ENCODE data around the gene DNMT3A.

DNMT3A gene

DNA sequence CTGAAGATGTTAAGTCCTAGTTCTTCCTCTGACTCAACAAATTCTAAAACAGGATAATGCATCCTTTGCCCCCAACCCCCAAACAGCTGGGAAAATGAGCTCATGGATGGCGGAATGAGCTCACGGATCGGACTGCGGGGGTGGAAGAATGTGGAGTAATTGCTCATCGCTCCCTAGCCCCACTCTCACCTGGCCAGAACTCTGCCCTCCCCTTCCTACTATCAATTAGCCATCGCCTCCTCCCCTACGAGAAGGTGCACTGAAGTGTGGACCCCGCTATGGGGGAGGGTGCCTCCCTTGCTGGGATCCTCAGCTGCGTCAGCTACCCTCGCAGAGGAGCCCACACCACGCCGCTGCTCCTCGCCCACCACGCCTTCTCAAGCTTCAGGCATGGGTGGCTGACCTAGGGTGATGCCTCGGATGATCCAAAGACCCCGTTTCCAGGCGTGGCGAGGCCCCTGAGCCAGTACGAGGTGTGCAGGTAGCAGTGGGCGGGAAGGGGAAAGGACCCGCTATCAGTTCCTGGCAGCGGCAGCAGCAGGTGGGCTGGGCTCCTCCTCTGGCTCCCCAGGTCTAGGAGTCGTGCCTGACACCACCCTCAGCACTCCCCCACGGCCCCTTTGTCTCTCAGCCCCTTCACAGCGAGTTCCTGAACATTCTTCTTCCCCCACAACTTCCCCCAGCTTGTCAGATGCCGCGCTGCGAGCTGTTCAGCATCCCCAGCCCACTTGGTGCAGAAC lies 91.2 kb downstream of the DNMT3A start:
- DNase-seq, result peak in 7 of 10 donors; percentile 33 to 91 (median 59)
- intact Hi-C loops (cut with DNase I), result no loop called here

DNA sequence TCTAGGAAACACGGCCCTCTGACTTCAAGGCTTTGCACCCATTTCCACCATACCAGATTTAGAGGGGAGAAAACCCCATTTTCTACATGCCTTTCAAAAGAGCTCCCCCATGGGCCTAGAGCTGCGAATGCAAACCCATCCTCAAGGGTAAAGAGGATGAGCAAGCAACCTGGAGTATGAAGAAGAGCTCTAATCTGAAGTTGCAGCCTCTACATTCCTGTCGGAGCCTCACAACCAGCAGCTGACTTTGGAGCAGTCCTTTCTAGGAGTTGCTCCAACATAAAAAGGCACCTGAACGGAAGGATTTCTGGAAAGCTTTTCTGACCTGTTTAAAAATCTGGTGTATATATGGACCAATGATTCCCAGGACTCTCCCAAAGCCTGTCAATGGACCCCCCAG lies 91.9 kb downstream of the DNMT3A start:
- peak in 2 of 10 donors; percentile 2 to 62 for DNase-seq
- intact Hi-C loops (cut with DNase I), result no loop called here

DNA sequence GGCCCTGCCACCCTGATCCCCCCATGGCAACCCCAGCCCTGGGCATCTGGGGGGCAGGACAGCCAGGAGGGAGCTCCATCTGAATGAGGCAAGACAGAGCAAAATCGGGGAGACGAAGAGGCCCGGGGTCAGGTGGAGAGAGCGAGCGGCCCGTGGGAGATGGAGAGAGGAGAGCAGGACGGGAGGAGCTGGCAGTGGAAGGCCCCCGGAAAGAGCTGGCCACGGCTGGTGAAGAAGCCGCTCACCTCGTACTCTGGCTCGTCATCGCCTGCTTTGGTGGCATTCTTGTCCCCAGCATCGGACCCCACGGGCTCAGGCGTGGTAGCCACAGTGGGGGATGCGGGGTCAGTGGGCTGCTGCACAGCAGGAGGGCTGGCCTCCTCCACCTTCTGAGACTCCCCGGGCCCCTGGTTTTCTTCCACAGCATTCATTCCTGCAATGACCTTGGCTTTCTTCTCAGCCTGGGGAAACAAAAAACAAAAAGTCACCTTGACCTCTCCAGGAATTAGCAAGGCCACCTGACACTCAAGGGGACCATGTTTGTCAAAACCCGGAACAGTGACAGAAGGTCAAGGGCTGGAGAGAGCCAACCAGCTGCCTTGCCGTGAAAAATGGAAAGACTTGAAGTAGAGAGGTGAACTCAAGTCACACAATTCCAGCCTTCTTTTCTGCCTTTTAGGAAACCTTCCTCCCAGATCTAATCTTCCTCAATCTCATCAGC lies 93.8 kb downstream of the DNMT3A start:
- peak in 3 of 10 donors; percentile 44 to 69 (median 55) for DNase-seq
- intact Hi-C loops (cut with DNase I), result no loop called here

DNA sequence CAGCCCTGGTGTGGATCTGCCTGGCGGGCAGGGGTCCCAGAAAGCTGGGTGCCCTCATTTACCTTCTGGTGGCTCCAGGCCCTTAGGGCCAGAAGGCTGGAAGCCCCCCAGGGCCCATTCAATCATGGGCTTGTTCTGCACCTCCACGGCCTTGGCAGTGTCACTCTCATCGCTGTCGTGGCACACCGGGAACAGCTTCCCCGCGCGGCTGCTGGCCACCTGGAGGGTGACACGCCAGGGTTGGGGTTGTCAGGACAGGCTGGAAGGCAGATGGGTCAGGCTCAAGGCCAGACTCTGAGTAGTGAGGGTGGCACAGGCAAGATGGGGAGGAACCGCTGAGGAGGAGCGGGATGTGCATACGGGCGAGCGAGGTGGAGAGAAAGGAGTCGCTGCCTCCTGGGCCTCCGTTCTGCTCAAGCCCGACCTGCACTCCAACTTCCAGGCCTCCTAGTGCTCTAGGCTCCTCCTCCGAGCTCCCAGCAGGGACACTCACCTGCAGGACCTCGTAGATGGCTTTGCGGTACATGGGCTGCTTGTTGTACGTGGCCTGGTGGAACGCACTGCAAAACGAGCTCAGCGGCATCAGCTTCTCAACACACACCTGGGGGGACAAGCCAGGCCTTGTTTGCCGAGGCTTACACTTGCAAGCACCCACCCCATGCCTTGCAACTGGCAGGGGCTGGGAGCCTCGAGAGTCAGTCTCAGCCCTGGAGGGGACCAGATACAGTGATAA lies 95.0 kb downstream of the DNMT3A start:
- peak in 3 of 10 donors; percentile 65 to 77 (median 72) for DNase-seq
- intact Hi-C loops (cut with DNase I), result no loop called here

DNA sequence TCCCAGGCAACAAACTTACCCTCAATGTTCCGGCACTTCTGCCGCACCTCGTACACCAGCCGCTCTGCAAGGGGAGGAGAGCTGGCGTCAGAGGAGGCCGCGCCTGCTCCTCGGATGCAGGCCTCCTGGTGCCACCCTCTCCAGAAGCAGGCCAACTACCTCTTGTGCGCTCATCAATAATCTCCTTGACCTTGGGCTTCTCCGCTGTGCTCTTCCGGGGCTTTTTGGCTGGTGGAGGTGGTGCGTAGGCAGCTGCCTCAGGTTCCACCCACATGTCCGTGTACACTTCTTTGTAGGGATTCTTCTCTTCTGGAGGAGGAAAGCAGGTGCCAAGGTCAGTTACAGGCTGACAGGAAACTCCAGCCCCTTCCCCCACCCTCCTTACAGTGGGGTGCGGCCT lies 95.7 kb downstream of the DNMT3A start:
- DNase-seq, result peak in 3 of 10 donors; percentile 33 to 51 (median 49)
- intact Hi-C loops (cut with DNase I), result no loop called here

DNA sequence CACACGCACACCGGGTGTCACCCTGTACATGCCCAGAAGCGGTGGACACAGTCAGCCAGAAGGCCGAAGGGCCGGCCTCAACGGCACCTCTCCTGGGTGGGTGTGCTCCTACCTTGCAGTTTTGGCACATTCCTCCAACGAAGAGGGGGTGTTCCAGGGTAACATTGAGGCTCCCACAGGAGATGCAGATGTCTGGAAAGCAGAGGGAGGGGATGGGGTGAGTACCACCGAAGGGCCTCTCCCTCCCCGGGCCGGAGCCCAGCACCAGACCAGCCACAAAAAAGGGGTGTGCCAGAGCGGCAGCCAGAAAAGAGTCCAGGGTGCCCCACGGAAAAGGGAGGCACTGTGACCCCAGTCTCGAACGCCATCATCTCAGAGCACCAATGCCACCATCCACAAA lies 96.6 kb downstream of the DNMT3A start:
- peak in 3 of 10 donors; percentile 46 to 60 (median 59) for DNase-seq
- intact Hi-C loops (cut with DNase I), result no loop called here

DNA sequence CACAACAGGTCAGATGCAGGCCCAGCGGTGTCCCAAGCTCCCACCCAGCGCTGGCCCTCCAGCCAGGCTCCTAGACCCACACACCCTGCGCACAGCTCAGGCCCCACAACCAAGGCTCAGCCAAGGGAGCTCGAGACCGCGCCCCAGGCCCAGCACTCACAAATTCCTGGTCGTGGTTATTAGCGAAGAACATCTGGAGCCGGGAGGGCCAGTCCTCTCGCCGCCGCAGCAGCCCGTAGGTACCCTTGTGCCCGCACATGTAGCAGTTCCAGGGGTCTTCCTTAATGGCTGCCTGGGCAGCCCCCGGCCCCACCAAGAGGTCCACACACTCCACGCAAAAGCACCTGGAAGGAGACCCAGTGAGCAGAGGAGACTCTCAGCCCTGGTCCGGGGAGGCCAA lies 97.7 kb downstream of the DNMT3A start:
- intact Hi-C loops (cut with DNase I), result no loop called here
- DNase-seq, result peak in 3 of 10 donors; percentile 43 to 75 (median 72)

DNA sequence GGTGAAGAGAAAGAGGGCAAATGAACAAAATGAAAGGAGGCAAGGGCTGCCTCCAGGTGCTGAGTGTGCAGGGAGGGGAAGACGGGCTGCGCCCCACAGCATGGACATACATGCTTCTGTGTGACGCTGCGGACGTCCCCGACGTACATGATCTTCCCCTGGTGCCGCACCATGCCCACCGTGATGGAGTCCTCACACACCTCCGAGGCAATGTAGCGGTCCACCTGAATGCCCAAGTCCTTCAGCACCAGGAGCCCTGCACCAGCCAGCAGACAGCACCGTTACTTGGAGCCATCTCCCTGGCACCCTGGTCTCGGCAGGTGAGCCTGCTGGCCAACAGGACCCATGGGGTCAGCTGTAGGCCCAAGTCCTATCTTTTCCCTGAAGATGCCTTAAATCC lies 100.3 kb downstream of the DNMT3A start:
- DNase-seq, result peak in 3 of 10 donors; percentile 55 to 72 (median 59)
- intact Hi-C loops (cut with DNase I), result no loop called here

DNA sequence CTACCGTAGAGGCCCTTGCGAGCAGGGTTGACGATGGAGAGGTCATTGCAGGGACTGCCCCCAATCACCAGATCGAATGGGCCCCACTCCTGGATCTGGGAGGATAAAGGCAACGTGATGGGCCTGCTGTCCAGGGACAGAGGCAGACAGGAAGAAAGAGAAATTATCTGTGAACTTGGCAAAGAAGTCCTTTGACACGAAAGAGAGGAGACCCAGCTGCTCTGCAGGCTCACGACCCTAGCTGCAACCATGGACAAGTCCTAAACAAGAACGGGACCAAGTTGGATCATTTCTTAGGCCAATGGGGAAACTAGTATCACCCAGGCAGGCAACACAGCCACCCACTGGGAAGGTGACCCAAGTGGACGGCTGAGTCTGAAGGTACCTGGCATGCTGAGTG lies 101.1 kb downstream of the DNMT3A start:
- intact Hi-C loops (cut with DNase I), result no loop called here
- peak in 1 of 10 donors; percentile 33 for DNase-seq

DNA sequence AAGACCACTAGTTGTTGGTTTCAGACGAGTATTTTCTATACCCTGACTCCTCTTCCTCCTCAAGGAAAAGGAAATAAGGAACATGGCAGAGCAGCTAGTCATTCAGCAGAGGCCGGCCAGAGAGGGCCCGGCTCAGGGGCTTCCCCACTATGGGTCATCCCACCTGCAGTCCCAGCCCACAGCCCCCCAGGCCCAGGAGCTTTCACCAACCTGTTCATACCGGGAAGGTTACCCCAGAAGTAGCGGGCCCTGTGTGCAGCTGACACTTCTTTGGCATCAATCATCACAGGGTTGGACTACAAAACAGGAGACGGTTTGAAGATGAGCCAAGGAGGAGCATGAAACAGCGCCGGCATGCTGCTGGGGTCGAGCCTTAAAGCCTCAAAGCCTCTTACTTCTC lies 102.8 kb downstream of the DNMT3A start:
- intact Hi-C loops (cut with DNase I), result no loop called here
- peak in 2 of 10 donors; percentile 40 to 51 for DNase-seq

DNA sequence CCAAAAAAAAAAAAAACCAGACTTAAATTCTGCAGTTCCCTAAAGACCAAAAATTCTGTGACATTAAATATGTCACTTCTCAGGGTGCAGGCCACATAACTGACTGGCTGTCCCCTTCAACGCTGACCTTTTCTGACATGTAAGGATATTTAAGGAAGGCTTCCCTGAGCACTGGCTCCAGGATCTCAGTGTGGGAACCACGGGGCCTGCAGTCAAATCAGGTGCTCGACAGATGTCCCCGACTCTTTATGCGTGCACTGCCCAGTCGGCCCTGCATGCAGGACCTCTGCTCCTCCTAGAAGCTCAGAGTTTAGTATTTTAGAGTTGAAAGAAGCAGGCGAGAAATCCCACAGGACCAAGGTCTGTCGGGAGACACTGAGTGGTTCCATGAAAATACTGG lies 104.0 kb downstream of the DNMT3A start:
- intact Hi-C loops (cut with DNase I), result no loop called here
- peak in 2 of 10 donors; percentile 13 to 58 for DNase-seq

DNA sequence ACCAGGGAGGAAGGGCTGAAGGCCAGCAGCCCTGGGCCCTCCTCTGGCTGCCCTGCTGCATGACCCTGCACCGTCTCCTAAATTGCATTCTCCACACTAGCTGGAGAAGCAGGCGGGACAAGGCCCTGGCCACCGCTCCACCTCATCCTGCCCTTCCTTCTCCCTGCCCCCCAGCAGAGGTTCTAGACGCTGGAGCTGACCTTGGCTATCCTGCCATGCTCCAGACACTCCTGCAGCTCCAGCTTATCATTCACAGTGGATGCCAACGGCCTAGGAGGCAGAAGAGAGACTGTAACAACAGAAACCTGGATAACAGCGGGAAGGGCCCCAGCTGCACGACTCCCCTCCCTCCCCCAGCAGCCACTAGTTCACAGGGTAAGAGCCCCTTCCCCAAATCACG lies 105.0 kb downstream of the DNMT3A start:
- intact Hi-C loops (cut with DNase I), result no loop called here
- peak in 1 of 10 donors; percentile 39 for DNase-seq

DNA sequence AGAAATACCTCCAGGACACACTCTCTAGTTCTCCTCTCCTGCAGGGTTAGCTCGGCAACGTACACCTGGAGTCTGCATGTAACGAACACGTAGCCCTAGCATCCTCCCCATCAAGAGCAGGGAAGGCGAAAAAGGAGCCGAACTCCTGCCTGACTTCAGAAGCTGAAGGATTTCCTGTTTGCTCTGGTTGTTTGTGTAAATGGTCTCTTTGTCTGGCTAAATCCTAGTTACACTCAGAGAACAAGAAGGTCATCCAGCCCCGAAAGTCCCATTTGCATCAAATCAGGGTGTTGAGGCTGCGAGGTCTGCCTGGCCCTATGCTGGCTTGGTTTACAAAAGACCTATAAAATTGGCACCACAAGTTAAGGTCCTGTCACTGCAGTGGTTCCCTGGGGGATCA lies 107.0 kb downstream of the DNMT3A start:
- peak in 2 of 10 donors; percentile 41 to 64 for DNase-seq
- intact Hi-C loops (cut with DNase I), result no loop called here

DNA sequence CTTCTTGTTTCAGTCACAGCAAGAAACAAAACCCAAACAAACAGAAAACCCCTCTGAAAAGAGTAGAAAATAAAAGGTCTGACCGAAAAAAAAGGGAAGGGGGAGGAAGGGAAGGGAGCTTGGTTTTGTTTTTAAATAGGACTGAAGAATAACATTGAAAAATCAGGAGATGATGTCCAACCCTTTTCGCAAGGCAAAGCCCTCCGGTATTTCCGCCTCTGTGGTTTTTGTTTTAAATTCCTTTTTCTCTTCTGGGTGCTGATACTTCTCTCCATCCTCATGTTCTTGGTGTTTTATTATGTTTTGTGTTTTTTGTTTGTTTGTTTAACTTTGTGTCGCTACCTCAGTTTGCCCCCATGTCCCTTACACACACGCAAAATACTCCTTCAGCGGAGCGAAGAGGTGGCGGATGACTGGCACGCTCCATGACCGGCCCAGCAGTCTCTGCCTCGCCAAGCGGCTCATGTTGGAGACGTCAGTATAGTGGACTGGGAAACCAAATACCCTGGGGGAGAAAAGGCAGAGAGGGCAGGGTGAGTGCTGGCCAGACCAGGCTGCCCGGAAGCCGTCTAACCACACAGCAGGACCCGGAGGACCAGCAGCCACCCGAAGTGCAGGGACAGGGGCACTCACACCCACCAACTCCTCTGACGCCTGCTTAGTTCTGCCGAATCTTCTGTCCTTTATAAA lies 107.7 kb downstream of the DNMT3A start:
- intact Hi-C loops (cut with DNase I), result no loop called here
- DNase-seq, result no peak

DNA sequence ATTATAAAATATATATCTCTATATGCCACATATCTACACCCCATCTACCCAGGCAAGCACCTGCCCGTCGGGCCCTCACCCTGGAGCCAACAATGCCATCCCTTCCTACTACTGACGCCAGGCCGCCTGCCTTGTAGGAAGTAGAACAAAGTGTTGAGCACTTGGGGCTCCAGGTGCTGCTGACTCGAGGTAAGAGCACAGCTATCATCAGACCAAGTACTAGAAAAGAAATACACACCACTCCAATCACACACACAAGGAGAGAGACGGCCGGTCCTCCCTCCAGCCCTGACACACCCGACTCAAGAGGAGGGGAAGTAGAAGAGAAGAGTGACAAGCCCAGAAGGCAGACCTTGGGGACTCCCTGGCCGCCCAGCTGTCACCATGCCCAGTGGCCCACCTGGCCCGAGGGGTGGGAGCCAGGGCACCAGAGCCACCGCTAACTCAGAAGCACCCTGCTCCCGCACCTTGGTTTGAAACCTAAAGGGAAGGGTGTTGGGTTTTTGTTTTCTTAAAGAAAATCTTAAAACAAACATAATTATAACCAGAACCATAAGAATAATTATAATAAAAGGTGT lies 109.4 kb downstream of the DNMT3A start:
- intact Hi-C loops (cut with DNase I), result no loop called here
- peak in 1 of 10 donors; percentile 58 for DNase-seq

DNA sequence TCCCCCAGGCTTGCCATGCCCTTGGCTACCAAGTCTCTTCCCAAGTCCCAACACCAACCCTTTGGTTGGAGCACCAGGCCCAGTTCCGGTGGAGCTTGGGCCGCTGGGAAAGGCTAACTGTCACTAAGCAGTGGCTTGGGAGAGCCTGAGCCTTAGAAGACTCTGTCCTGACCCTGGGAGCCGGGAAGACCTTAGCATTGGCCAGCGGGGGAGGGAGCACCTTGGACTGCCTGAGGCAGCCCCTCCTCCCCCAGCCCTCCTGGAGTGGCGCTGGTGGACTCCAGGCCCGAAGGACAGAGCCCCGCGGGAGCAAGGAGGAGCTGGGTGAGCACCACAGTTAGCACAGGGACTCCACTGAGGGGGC lies 110.8 kb downstream of the DNMT3A start:
- intact Hi-C loops (cut with DNase I), result no loop called here
- DNase-seq, result peak in 1 of 10 donors; percentile 74

DNA sequence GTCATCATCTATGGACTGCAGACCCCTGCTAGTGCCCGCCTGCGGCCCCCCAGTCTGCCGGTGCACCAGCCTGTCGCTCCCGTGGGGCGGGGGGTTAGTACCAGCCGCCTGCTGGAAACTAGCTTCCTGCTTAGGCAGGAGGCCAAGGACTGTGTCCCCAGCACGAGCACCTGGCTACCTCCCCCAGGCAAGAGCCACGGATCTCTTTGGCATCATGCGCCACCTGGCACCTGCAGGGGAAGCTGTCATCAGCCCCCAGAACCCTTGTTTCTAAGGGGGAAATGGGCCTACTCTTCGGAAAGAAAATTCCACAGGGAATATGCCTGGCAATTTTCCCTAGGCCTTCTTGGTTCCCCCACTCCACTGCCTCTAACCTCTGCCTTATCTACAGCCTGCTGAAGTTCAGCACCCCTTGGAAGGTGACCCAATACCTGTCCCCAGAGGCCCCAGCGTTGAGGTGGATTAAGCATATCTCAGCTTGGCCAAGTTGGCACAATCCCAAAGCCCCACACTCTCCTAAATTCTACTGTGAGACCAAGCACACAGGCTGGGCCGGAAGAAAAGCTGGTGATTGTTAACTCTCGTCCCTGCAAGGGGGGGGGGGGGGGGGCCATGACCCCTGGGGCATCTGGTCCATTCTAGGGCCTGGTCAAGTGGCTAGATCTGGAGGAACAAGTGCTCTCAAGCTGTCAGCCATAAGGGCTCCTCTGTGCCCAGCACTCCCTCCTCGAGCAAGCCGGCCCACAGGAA lies 111.4 kb downstream of the DNMT3A start:
- intact Hi-C loops (cut with DNase I), result no loop called here
- peak in 1 of 10 donors; percentile 25 for DNase-seq

DNA sequence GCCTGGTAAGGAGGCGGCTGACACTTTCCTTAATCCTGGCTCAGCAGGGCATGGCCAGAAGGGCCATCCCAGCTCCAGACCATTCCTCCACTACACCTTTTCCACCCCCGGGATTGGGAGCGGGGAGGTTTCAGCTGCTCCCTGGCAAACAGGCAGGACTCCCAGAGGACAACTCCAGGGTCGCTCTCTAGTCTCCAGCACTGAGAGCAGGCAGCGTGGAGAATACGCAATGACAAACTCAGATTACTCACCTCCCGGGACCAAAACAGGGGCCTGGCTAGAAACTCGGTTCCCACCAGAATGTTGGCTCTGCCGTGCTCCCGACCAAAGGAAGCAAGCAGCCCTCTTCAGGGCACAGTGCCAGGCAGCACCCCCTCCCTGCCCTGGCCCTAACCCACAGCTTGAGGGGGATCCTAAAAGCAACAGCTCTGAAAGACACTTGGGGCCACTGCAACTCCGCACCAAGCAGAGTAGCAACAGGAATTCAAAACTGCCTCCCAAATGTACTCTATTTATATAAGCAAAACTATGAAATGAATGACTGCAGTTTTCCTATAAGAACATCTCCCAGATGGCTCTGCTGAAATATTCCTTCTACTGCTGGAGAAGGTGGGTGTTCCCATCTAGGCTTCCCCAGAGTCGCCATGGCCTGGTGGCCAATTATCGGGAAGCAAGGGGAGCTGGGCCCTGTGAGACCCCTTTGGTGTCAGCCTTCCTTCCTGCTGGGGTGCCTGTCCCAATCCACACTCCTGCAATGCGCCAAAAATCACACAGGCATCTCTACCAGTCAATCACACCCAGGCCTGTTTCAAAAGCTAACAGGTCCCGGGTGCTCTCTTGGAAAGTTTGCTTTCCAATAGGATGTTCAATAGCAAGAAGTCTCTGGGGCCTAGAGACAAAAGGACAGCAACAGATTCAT lies 112.2 kb downstream of the DNMT3A start:
- DNase-seq, result peak in 1 of 10 donors; percentile 65
- intact Hi-C loops (cut with DNase I), result no loop called here
